ENCODE data around the gene ESR1. TPM values are rescaled to one million over a fixed set of nuclear protein-coding genes. Genes with fewer than 3 reads are reported as not detected.

The ESR1 gene
- total RNA-seq, 4 donors from 2014 or later: 29.1 to 225 (median 141) TPM

- TF ChIP-seq CTCF (IDR thresholded peaks at IDR 0.05) (no peak), POLR2A (IDR thresholded peaks at IDR 0.05) (no peak)
- H3K27ac ChIP-seq: no peak overlapping the region
- no peaks in the 10 kb centered on the region for H3K36me3 ChIP-seq
- peaks cover 0 to 2% of the 10 kb centered on the region in 2 donors for H3K4me1 ChIP-seq
- peaks cover 0 to 5% of the 10 kb centered on the region in 2 donors for H3K9me3 ChIP-seq
- no peak for DNase-seq
- H3K4me3 ChIP-seq: no peak overlapping the region
- intact Hi-C loops (cut with DNase I; ENCODE audit: low total_unique reads): no loop called here
- H3K27me3 ChIP-seq: no peaks in the 10 kb centered on the region
Measured at GRCh38 chr6:152078001-152078400, 270.5 kb downstream of the ESR1 start.

GRCh38 chr6:152078804-152079203 lies 271.3 kb downstream of the ESR1 start:
- no peak overlapping the region for H3K27ac ChIP-seq
- intact Hi-C loops (cut with DNase I; ENCODE audit: low total_unique reads): no loop called here

GRCh38 chr6:152085451-152085921 lies 278.0 kb downstream of the ESR1 start:
- DNase-seq: no peak
- Histone ChIP-seq H3K27me3 (no peaks in the 10 kb centered on the region), H3K4me3 (no peak overlapping the region), H3K4me1 (no peaks in the 10 kb centered on the region), H3K9me3 (no peaks in the 10 kb centered on the region), H3K27ac (peak overlapping the region; percentile 13 to 50), H3K36me3 (no peaks in the 10 kb centered on the region)
- TF ChIP-seq POLR2A (IDR thresholded peaks at IDR 0.05) (no peak), CTCF (IDR thresholded peaks at IDR 0.05) (no peak)
- intact Hi-C loops (cut with DNase I; ENCODE audit: low total_unique reads): no loop called here

More at GRCh38 chr6:152078804-152079203, 271.3 kb downstream of the ESR1 start:
- Histone ChIP-seq H3K4me1 (no peaks in the 10 kb centered on the region), H3K36me3 (no peaks in the 10 kb centered on the region), H3K9me3 (peaks cover 0 to 5% of the 10 kb centered on the region in 2 donors), H3K27me3 (no peaks in the 10 kb centered on the region), H3K4me3 (no peak overlapping the region)
- DNase-seq: no peak
- TF ChIP-seq POLR2A (IDR thresholded peaks at IDR 0.05): no peak
- no peak for TF ChIP-seq CTCF (IDR thresholded peaks at IDR 0.05)

- Histone ChIP-seq H3K4me1 (no peaks in the 10 kb centered on the region), H3K27me3 (no peaks in the 10 kb centered on the region), H3K36me3 (no peaks in the 10 kb centered on the region), H3K27ac (peak overlapping the region in 1 of 2 donors; percentile 22), H3K9me3 (no peaks in the 10 kb centered on the region), H3K4me3 (no peak overlapping the region)
- no peak for TF ChIP-seq CTCF (IDR thresholded peaks at IDR 0.05)
- TF ChIP-seq POLR2A (IDR thresholded peaks at IDR 0.05): no peak
- intact Hi-C loops (cut with DNase I; ENCODE audit: low total_unique reads): no loop called here
- DNase-seq: no peak
Measured at GRCh38 chr6:152086223-152086873, 278.9 kb downstream of the ESR1 start.

- no peak for TF ChIP-seq CTCF (IDR thresholded peaks at IDR 0.05)
- no peak for TF ChIP-seq POLR2A (IDR thresholded peaks at IDR 0.05)
- no peaks in the 10 kb centered on the region for H3K9me3 ChIP-seq
- intact Hi-C loops (cut with DNase I; ENCODE audit: low total_unique reads): no loop called here
- peaks cover 0 to 3% of the 10 kb centered on the region in 2 donors for H3K4me1 ChIP-seq
- no peak for DNase-seq
- H3K4me3 ChIP-seq: no peak overlapping the region
- no peaks in the 10 kb centered on the region for H3K27me3 ChIP-seq
- H3K36me3 ChIP-seq: no peaks in the 10 kb centered on the region
- H3K27ac ChIP-seq: peak overlapping the region; percentile 22 to 26
Measured at GRCh38 chr6:152087096-152087495, 279.6 kb downstream of the ESR1 start.

All from uterus (tissue), 4 donors.